Measurements from ENCODE around the gene B3GNT7.

B3GNT7 gene

GRCh38 chr2:231360401-231360800, 35.1 kb upstream of the B3GNT7 start:
- no peak for TF ChIP-seq CTCF (conservative IDR thresholded peaks at IDR 0.05; ENCODE audit: low read length)
- DNase-seq (ENCODE audit: low read depth): no peak
- no peak overlapping the region for H3K4me3 ChIP-seq (ENCODE audit: low read length)

GRCh38 chr2:231360881-231361371, 34.6 kb upstream of the B3GNT7 start:
- no peak overlapping the region for H3K4me3 ChIP-seq (ENCODE audit: low read length)
- DNase-seq (ENCODE audit: low read depth): no peak
- TF ChIP-seq CTCF (conservative IDR thresholded peaks at IDR 0.05; ENCODE audit: low read length): no peak

GRCh38 chr2:231361701-231362554, 33.6 kb upstream of the B3GNT7 start:
- H3K4me3 ChIP-seq (ENCODE audit: low read length): no peak overlapping the region
- DNase-seq (ENCODE audit: low read depth): no peak

GRCh38 chr2:231362555-231363184, 32.8 kb upstream of the B3GNT7 start:
- no peak overlapping the region for H3K4me3 ChIP-seq (ENCODE audit: low read length)
- no peak for TF ChIP-seq CTCF (conservative IDR thresholded peaks at IDR 0.05; ENCODE audit: low read length)
- DNase-seq (ENCODE audit: low read depth): no peak

More at GRCh38 chr2:231361701-231362554, 33.6 kb upstream of the B3GNT7 start:
- TF ChIP-seq CTCF (conservative IDR thresholded peaks at IDR 0.05; ENCODE audit: low read length): no peak

GRCh38 chr2:231364061-231364460, 31.4 kb upstream of the B3GNT7 start:
- no peak for TF ChIP-seq CTCF (conservative IDR thresholded peaks at IDR 0.05; ENCODE audit: low read length)
- no peak for DNase-seq (ENCODE audit: low read depth)
- no peak overlapping the region for H3K4me3 ChIP-seq (ENCODE audit: low read length)

- DNase-seq (ENCODE audit: low read depth): peak; percentile 72
- no peak overlapping the region for H3K4me3 ChIP-seq (ENCODE audit: low read length)
- no peak for TF ChIP-seq CTCF (conservative IDR thresholded peaks at IDR 0.05; ENCODE audit: low read length)
Measured at GRCh38 chr2:231364961-231365810, 30.3 kb upstream of the B3GNT7 start.

Data from AG10803 (cell line).